ENCODE data around the gene FLNC.

The FLNC gene

DNA sequence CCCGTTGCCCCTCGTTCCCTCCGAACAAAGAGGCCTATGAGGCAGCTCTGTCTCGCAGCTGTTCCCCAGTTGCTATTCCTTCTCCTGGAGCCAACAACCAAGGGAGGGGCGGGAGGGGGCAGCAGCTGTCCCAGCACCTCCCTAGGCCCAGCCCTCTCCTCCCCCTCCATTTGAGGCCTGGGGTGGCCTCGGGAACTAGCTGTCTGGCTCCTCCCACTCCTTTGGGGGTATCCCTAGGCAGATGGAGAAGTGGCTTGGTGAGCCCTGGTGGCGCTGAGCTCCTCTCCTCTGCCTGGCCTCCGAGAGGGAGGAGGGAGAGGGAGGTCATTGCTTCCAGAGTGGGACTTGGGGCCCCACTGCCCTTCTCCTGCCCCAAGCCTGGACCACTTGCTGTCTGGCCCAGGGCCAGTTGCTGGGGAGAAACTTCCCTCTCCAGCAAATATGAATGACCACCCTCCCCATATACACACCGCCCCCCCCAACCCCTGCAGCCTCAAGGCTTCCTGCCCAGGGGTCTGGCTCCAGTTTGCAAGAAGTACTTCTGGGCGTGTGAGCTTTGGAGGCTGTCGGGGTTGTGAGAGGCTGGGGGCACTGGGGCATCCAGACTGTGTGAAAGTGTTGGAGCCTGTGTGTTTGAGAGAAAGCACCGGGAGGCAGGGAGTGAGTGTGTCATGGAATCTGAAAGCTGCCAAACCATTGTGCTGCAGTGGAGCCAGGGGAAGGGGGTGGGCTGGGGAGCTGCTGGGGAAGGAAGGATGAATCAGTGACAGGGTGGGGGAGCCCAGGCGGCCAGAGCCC, 3.1 kb downstream of the FLNC start:
- peak; percentile 42 for DNase-seq (ENCODE audit: low spot score)

DNA sequence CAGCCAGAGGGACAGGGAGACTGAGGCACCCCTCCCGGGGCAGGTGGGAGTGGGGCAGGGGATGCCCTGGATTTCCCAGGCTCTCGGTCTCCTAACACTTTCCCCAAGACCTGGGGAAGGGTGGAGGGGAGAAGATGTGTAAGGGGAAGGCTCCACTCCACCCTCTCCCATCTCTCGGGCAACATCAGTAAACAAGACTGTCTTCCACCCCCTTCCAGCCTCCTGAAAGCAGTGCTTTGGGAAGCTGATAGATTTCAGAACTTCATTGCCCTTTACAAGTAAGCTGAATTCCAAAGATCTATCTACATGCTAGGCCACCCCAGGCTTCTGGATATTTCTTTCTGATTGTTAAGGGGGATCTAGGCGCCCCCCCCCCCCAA, 3.7 kb downstream of the FLNC start:
- no peak for DNase-seq (ENCODE audit: low spot score)

DNA sequence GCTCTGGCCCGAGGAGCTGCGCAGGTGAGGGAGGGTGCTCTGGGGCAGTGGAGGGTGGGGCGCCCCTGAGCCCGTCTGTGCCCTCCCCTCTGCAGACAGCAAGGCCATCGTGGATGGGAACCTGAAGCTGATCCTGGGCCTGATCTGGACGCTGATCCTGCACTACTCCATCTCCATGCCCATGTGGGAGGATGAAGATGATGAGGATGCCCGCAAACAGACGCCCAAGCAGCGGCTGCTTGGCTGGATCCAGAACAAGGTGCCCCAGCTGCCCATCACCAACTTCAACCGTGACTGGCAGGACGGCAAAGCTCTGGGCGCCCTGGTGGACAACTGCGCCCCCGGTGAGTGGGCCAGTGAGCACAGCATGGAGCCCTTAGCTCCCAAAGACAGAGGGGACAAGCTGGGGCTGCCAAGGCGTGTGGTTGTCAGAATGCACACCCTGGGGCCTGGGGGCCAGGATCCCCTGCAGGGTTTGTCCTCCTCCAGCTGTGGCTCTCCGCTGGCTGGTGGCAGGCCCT, 5.1 kb downstream of the FLNC start:
- DNase-seq (ENCODE audit: low spot score) = no peak

DNA sequence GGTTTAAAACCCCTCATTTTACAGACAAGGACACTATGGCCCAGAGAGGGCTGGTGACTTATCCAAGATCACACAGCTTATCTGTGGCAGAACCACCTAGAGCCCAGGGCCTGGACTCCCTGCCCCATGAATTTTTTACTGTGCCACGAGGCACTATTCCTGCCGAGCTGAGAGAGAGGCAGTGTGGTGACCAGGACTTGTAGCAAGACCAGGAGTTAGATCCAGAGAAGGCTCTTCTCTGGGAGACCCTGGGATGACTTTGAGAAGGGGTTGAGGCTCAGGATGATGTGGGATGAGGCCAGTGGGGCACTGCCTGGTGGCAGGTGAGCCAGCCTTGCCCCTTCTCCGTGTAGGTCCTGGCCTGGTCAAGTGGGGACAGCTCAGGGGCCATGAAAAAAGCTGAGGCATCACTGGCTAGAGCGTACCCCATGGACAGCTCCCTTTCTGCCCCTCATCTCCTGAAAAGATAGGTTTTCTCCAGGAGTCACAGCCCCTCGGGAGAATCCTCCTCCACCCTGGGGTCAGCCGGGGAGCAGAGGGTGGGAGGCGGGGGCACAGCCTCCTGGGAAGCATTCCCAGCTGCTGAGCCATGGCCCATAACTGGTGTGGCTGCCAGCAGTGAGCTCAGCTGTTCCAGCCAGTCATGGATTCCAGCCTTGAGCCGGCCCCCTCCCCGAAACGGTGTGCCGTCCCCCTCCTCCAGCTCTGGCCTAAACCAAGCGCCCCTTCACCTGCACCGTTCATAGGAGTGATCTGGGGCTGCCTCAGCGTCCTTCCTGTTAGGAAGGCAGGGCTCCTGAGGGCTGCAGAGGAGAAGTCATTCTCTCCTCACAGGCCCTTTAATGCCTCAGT, 5.8 kb downstream of the FLNC start:
- DNase-seq (ENCODE audit: low spot score) = no peak

DNA sequence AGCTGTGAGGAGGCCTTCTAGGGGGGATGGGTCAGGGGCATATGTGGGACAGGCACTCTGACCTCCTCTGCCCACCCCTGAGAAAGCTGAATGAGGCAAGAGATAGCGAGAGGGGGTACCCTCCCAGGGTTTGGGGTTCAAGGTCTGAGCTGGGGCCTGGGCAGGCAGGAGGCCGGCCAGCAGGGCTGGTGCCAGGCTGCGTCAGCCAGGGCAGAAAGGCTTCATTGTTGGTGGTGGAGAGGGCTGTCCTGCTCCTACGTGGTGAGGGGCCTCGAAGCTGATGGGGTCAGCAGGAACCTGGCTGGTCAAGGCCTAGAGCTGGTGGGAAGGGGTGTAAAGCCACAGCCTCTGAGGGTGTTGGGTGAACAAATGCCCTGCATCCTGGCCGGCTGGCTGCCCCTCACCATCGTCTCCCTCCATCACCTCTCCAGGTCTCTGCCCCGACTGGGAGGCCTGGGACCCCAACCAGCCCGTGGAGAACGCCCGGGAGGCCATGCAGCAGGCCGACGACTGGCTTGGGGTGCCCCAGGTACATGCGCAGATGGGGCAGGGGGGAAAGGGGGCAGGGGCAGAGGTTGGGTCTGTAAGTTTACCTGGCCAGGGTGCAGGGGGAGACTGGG, 6.6 kb downstream of the FLNC start:
- no peak for DNase-seq (ENCODE audit: low spot score)

DNA sequence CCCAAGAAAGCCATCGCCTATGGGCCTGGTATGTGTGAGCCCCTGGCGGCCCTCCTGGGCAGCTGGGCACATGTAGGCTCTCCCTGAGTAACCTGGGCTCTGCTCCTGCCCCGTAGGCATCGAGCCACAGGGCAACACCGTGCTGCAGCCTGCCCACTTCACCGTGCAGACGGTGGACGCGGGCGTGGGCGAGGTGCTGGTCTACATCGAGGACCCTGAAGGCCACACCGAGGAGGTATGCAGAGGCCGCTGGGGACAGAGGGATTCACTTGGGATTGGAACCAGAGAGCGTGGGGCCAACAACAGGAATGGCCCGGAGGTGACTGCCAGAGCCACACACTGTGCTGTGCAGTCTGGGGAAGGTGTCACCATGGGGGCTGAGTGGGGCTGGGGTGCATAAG, 7.3 kb downstream of the FLNC start:
- no peak for DNase-seq (ENCODE audit: low spot score)

DNA sequence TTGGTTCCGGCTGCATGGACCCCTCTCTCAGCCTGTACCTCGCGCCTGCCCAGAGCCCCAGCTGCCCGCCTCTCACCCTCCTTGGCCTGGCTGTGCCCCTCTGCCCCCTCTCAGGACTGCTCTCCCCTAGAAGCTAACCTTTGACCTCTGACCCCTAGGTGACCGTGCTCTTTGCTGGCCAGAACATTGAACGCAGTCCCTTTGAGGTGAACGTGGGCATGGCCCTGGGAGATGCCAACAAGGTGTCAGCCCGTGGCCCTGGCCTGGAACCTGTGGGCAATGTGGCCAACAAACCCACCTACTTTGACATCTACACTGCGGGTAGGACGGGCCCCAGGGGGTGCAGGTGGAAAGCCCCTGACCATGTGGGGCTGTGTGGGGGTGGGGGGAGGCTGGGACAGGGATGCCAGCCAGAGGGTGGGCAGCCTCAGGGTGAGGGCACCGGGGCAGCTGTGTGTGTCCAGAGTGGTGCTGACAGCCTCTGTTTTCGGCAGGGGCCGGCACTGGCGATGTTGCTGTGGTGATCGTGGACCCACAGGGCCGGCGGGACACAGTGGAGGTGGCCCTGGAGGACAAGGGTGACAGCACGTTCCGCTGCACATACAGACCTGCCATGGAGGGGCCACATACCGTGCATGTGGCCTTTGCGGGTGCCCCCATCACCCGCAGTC, 8.0 kb downstream of the FLNC start:
- no peak for DNase-seq (ENCODE audit: low spot score)

DNA sequence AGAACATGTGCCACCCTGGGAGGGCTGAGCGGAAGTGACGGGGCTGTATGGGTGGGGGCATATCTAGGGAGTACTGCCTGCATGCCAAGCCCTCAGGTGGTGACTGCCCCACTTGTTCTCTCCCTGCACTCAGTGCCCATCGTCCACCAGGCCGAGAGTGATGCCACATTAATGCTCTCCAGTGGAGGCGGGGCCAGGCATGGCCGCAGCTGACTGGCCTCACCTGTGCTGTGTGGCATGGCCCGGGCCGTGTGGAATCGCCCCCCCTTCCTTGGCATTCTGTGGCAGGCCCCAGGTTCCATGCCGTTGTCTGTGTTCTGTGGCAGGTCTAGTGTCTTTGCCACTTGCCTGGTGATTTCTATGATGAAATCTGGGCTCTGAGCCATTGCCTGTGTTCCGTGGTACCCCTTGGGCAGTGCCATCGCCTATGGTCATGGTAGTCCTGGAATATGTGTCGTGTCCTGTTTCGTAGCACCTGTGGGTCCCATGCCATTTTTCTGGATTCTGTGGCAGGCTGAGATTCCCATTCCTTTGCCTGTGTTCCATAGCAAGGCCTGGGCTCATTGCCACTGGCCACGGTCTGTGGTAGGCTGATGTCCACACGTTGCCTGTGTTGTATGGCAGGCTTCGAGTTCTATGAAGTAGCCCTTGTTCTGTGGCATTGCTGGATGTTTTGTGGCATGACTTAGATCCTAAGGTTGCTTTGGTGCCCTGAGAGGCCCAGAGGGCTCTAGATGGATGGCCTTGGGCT, 8.9 kb downstream of the FLNC start:
- DNase-seq (ENCODE audit: low spot score) = no peak

DNA sequence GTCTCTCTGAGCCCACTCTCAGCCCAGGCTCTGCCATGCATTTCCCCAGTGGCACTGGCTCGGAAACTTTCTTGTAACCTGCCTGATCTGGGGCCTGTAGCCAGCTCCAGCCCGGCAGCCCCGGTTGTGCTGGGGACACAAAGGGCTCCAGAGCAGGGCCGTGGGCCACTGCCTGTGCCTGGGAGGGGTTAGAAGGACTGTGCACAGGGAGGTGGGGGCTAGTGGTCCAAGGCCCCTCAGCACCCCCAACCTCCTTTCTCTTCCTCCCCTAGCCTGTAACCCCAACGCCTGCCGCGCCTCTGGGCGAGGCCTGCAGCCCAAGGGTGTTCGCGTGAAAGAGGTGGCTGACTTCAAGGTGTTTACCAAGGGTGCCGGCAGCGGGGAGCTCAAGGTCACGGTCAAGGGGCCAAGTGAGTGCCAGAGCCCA, 9.6 kb downstream of the FLNC start:
- no peak for DNase-seq (ENCODE audit: low spot score)

DNA sequence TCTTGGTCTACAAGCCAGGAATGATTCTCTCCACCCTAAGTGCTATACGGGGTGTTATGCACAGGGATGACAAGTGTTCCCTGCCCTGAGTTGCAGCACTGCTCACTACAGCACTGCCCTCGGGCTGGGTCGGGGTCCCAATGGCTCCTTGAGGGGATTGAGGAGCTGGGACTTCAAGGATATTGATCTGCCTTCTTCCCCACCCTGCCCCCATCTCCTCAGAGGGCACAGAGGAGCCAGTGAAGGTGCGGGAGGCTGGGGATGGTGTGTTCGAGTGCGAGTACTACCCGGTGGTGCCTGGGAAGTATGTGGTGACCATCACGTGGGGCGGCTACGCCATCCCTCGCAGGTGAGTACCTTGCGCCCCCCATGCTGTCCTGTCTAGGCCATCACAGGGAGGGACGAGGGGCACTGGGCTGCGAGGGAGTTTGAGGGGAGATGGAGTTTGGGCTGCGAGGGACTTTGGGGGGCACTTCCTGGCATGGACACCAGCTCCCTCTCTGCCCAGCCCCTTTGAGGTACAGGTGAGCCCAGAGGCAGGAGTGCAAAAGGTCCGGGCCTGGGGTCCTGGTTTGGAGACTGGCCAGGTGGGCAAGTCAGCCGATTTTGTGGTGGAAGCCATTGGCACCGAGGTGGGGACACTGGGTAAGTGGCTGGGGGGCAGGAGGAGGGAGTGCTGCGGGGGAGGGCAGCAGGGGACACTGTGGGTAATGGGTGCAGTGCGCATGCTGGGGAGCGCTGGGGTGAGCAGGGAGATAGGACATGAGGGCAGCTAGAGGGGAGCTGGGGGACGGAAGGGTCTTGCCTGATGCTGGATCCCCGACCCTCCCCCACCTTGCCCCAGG, 10.3 kb downstream of the FLNC start:
- no peak for DNase-seq (ENCODE audit: low spot score)

DNA sequence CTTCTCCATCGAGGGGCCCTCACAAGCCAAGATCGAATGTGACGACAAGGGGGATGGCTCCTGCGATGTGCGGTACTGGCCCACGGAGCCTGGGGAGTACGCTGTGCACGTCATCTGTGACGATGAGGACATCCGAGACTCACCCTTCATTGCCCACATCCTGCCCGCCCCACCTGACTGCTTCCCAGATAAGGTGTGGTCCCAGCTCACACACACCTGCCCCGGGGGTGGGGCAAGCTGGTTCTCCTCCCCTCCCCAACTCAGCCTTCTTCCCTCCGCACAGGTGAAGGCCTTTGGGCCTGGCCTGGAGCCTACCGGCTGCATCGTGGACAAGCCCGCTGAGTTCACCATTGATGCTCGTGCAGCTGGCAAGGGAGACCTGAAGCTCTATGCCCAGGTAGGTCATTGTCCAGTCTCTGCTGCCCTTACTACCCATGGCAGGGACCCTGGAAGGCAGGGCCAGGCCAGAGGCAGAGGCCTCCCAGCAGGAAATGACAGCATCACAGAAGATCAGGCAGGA, 11.0 kb downstream of the FLNC start:
- no peak for DNase-seq (ENCODE audit: low spot score)

DNA sequence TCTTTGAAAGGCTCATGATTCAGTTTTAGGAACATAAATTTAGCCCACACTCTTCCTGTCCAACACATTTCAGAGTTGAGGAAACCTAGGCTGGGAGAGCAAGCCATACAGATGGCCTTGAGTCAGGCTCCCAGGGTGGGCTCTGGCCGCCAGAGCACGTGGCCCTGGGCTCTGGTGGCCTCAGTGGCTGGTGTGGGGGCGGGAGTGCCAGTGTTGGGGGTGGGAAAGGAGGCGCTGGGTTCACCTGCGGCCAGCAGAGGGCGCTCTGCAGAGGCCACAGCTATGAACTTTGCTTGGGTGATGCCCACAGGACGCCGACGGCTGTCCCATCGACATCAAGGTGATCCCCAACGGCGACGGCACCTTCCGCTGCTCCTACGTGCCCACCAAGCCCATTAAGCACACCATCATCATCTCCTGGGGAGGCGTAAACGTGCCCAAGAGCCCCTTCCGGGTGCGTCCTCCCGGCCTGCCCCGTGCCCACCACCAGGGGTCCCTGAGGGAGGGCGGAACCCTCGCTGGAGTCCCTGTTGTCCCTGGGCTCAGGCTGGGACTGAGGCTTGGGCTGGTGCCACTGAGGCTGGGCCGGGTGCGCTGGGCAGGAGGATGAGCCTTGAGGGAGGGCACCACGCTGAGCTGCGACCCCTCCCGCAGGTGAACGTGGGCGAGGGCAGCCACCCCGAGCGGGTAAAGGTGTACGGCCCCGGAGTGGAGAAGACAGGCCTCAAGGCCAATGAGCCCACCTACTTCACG, 11.9 kb downstream of the FLNC start:
- peak; percentile 33 for DNase-seq (ENCODE audit: low spot score)

DNA sequence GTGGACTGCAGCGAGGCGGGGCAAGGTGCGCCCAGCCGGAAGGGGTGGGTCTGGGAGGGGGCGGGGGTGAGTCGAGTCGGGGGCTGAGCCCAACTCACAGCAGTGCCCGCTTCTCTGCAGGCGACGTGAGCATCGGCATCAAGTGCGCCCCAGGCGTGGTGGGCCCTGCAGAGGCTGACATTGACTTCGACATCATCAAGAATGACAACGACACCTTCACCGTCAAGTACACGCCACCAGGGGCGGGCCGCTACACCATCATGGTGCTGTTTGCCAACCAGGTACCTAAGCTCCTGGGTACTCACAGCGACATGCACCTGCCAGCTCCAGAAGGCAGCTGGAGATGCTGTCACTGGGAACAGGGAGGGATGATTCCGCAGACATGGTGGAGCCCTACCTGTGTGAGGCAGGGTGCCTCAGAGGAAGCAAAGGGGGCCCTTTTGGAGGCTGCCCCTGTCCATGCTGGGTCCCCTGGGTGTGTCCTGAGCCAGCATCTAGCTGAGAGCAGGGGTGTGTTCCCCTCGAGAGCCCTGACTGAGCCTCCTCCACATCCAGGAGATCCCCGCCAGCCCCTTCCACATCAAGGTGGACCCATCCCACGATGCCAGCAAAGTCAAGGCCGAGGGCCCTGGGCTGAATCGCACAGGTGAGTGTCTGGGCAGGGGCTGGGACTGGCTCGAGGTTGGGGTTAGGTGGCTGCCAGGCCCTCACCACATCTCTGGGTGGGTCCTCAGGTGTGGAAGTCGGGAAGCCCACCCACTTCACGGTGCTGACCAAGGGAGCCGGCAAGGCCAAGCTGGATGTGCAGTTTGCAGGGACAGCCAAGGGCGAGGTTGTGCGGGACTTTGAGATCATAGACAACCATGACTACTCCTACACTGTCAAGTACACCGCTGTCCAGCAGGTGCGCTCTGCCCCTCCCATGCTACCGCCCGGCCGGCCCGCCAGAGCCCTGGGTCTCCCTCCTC, 12.8 kb downstream of the FLNC start:
- DNase-seq (ENCODE audit: low spot score) = no peak

DNA sequence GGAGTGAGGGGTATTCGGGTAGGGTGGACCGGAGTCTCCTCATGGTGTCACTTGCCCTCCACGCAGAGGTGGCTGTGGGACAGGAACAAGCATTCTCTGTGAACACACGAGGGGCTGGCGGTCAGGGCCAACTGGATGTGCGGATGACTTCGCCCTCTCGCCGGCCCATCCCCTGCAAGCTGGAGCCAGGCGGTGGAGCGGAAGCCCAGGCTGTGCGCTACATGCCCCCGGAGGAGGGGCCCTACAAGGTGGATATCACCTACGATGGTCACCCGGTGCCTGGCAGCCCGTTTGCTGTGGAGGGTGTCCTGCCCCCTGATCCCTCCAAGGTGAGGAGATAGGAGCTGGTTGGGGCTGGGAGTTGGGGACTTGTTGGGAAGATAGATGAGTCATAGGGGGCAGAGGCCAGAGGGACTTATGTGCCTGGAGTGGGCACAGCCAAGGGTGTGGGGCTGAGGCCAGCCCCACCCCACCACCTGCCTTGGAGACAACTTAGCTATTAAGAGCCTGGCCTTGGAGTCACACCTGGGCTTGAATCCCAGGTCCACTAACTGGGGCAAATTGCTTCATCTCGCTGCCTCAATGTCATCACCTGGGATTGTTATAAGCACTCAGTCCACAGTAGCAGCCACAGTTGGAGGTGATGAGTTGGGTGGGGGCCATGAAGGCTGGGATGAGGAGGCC, 13.9 kb downstream of the FLNC start:
- DNase-seq (ENCODE audit: low spot score) = no peak

DNA sequence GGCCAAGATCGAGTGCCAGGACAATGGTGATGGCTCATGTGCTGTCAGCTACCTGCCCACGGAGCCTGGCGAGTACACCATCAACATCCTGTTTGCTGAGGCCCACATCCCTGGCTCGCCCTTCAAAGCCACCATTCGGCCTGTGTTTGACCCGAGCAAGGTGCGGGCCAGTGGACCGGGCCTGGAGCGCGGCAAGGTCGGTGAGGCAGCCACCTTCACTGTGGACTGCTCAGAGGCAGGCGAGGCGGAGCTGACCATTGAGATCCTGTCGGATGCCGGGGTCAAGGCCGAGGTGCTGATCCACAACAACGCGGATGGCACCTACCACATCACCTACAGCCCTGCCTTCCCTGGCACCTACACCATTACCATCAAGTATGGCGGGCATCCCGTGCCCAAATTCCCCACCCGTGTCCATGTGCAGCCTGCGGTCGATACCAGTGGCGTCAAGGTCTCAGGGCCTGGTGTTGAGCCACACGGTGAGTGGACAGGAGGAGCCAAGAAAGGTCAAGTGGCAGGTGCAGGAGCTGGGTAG, 14.6 kb downstream of the FLNC start:
- no peak for DNase-seq (ENCODE audit: low spot score)

DNA sequence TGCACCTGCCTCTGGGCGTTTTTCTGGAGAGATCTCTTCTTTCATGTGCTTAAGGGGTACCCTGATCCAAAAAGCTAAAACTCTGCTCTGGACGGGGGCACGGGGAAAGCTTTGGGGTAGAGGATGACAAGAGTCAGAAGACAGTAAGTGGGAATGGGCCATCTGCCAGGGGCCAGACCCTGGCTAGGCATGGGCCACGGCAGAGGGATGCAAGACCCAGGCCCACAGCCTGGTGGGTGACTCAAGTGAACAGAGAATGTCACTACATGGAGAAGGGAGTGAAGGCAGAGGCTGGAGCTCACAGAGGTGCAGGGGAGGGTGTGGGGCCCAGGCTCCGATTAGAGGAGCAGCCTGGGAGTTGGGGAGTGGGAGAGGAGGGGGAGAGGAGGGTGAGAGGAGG, 15.3 kb downstream of the FLNC start:
- no peak for DNase-seq (ENCODE audit: low spot score)

DNA sequence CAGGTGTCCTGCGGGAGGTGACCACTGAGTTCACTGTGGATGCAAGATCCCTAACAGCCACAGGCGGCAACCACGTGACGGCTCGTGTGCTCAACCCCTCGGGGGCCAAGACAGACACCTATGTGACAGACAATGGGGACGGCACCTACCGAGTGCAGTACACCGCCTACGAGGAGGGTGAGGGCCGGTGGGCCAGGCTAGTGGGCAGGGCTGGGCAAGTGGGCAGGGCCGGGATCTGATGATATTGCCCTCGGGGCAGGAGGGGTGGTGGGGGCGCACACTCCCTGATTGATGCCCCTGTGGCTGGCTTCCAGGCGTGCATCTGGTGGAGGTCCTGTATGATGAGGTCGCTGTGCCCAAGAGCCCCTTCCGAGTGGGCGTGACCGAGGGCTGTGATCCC, 15.8 kb downstream of the FLNC start:
- no peak for DNase-seq (ENCODE audit: low spot score)

Data from kidney tubule cell (primary cell).